Fibroblast of the conjunctiva (primary cell): ENCODE measurements around the gene RTN4RL1.

Source experiments
- DNase-seq: peaks from one replicate; pipeline ENCODE4 v3.0.0-alpha.2; 2010; ENCODE audit warnings: low read depth

Gene RTN4RL1

DNA sequence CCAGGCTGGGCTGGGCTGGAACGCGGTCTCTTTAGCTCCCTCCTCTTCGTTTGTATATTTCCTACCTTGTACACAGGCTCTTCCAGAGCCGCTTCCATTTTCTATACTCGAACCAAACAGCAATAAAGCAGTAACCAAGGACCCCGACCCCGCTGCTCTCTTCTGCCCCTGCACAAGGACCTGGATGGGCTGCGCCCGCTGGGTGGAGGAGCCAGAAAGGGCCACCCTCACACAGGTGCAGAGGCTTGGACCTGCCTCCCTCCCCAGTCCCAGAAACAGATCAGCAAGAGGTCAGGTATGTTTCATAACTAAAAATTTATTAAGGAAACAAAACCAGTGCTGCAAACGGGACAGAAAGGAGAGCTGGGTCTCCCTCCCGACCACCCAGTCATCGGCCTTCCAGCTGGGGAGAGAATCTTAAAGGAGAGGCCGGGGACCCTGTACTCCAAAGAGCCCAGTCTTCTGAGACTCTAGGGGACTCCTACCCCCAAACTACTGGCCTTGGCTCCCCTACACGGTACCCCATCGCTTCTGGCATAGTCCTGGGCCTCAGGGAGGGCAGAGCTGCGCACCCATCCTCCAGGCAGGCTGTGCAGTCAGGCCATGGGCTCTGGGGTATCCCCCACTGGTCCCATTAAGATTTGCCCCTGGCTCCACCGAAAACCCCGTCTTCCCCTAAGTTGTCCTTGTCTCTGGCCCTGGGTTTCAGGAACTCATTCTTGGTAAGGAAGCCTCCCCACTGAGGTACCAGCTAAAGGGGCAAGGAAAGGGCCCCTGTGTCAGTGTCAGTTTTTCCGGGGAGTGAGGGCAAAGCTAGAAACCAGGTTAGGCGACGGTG is 34.6 kb upstream of the RTN4RL1 start:
- DNase-seq, result no peak

DNA sequence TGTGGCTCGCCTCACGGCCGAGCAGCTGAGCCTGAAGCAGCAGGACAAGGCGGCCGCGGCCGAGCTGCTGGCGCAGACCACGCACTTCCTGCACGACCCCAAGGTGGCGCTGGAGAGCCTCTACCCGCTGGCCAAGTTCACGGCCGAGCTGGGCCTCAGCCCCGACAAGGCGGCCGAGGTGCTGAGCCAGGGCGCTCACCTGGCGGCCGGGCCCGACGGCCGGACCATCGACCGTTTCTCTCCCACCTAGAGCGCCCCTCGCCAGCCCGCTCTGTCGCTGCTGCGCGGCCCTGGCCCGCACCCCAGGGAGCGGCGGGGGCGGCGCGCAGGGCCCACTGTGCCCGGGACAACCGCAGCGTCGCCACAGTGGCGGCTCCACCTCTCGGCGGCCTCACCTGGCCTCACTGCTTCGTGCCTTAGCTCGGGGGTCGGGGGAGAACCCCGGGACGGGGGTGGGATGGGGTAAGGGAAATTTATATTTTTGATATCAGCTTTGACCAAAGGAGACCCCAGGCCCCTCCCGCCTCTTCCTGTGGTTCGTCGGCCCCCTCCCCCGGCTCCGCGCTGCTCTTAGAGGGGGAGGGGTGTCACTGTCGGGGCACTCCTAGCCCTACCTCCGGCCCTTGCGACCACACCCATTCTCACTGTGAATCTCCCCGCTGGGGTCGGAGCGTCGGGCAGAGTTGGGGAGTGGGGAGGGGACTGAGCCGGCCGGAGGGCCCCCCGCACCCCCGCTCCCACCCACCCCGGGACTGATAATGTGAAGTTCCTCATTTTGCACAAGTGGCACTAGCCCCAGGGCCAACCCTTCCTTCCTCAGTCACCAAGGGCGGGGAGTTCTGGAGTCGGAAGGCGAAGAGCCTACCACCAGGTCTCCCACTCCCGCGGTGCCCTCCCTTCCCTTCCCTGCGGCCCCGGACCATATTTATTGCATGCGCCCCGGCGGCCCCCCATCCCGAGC is 33.7 kb upstream of the RTN4RL1 start:
- peak; percentile 66 for DNase-seq

DNA sequence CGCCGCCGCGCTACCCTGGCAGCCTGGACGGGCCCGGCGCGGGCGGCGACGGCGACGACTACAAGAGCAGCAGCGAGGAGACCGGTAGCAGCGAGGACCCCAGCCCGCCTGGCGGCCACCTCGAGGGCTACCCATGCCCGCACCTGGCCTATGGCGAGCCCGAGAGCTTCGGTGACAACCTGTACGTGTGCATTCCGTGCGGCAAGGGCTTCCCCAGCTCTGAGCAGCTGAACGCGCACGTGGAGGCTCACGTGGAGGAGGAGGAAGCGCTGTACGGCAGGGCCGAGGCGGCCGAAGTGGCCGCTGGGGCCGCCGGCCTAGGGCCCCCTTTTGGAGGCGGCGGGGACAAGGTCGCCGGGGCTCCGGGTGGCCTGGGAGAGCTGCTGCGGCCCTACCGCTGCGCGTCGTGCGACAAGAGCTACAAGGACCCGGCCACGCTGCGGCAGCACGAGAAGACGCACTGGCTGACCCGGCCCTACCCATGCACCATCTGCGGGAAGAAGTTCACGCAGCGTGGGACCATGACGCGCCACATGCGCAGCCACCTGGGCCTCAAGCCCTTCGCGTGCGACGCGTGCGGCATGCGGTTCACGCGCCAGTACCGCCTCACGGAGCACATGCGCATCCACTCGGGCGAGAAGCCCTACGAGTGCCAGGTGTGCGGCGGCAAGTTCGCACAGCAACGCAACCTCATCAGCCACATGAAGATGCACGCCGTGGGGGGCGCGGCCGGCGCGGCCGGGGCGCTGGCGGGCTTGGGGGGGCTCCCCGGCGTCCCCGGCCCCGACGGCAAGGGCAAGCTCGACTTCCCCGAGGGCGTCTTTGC is 32.8 kb upstream of the RTN4RL1 start:
- no peak for DNase-seq

DNA sequence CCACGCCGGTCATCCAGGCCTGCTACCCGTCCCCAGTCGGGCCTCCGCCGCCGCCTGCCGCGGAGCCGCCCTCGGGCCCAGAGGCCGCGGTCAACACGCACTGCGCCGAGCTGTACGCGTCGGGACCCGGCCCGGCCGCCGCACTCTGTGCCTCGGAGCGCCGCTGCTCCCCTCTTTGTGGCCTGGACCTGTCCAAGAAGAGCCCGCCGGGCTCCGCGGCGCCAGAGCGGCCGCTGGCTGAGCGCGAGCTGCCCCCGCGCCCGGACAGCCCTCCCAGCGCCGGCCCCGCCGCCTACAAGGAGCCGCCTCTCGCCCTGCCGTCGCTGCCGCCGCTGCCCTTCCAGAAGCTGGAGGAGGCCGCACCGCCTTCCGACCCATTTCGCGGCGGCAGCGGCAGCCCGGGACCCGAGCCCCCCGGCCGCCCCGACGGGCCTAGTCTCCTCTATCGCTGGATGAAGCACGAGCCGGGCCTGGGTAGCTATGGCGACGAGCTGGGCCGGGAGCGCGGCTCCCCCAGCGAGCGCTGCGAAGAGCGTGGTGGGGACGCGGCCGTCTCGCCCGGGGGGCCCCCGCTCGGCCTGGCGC is 32.1 kb upstream of the RTN4RL1 start:
- no peak for DNase-seq

DNA sequence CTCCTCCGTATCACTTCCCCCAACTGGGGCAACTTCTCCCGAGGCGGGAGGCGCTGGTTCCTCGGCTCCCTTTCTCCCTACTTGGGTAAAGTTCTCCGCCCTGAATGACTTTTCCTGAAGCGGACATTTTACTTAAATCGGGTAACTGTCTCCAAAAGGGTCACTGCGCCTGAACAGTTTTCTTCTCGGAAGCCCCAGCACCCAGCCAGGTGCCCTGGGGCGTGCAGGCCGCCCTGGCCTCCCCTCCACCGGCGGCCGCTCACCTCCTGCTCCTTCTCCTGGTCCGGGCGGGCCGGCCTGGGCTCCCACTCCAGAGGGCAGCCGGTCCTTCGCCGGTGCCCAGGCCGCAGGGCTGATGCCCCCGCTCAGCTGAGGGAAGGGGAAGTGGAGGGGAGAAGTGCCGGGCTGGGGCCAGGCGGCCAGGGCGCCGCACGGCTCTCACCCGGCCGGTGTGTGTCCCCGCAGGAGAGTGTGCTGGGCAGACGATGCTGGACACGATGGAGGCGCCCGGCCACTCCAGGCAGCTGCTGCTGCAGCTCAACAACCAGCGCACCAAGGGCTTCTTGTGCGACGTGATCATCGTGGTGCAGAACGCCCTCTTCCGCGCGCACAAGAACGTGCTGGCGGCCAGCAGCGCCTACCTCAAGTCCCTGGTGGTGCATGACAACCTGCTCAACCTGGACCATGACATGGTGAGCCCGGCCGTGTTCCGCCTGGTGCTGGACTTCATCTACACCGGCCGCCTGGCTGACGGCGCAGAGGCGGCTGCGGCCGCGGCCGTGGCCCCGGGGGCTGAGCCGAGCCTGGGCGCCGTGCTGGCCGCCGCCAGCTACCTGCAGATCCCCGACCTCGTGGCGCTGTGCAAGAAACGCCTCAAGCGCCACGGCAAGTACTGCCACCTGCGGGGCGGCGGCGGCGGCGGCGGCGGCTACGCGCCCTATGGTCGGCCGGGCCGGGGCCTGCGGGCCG is 31.4 kb upstream of the RTN4RL1 start:
- no peak for DNase-seq

DNA sequence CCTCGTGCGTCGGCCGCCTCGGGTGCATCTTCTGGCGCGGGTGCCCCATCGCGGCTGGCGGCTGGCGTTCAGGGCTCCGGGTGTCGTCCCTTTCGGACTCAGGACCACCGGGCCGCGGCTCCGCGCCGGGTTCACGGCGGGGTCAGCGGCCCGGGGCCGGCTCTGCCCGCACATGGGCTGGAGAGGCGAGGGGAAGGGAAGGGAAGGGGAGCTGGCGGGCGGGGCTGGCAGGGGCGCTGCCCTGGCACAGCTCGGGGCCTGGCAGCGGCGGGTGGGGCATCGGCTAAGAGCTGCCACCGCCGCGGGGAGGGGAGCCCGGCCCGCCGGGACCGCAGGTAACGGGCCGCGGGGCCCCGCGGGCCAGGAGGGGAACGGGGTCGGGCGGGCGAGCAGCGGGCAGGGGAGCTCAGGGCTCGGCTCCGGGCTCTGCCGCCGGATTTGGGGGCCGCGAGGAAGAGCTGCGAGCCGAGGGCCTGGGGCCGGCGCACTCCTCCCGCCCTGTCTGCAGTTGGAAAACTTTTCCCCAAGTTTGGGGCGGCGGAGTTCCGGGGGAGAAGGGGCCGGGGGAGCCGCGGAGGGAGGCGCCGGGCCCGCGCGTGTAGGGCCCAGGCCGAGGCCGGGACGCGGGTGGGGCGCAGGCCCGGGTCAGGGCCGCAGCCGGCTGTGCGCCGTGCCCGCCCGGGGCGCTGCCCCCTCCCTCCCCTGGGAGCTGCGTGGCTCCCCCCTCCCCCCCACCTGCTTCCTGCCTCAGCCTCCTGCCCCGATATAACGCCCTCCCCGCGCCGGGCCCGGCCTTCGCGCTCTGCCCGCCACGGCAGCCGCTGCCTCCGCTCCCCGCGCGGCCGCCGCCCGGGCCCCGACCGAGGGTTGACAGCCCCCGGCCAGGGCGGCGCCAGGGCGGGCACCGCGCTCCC is 30.4 kb upstream of the RTN4RL1 start:
- no peak for DNase-seq

DNA sequence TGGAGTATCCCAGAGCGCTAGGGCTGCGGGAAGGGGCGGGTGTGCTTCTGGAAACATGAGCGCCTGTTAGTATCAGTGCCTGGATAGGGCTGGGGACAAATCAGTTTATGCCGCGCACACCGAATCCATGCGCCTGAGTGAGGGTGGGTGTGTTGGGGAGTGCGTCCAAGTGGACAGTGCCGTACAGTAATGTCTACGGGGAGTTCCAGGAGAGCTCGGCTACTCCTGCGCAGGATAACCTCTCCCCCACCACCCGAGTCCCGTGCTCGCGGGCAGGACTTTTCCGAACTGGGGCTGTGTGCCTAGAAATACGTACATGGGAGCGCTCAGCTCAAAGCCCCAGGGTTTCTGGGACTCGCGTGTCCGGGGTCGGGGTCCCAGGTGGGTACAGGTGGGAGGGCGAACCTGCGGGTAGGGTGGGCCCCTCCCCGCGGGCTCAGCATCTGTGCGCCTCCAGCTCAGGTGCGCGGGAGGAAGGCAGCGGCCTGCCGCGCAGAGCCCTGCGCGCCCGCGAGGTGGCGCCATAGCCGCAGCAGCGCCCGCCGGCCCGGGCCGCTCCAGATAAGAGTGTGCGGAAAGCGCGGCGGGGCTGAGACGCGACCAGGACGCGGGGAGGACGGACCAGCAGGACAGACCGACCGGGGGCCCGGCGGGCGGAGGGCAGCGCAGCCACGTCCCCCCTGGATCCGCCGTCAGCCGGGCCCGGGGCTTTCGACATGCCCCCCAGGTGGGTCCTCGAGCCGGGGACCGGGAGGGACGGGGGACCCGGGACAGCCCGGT is 29.6 kb upstream of the RTN4RL1 start, which contains the start of gene HIC1:
Gene HIC1 (plus strand): TSS at position 592 of the 780 bp plus-strand sequence. CDS start 1,588 bp downstream, outside the sequence.
- DNase-seq, result no peak

DNA sequence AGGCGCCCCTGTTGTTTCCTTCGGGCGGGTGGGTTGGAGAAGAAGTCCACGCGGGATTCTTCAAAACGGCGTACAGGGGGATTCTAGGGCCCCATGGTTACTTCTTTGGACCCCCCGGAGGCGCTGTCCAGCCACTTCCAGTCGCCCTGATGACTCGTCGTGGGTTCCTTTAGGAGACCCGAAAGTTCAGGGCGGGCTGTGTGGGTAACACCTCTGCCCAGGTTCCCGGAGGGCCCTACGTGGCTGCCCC is 29.1 kb upstream of the RTN4RL1 start:
- DNase-seq, result no peak

DNA sequence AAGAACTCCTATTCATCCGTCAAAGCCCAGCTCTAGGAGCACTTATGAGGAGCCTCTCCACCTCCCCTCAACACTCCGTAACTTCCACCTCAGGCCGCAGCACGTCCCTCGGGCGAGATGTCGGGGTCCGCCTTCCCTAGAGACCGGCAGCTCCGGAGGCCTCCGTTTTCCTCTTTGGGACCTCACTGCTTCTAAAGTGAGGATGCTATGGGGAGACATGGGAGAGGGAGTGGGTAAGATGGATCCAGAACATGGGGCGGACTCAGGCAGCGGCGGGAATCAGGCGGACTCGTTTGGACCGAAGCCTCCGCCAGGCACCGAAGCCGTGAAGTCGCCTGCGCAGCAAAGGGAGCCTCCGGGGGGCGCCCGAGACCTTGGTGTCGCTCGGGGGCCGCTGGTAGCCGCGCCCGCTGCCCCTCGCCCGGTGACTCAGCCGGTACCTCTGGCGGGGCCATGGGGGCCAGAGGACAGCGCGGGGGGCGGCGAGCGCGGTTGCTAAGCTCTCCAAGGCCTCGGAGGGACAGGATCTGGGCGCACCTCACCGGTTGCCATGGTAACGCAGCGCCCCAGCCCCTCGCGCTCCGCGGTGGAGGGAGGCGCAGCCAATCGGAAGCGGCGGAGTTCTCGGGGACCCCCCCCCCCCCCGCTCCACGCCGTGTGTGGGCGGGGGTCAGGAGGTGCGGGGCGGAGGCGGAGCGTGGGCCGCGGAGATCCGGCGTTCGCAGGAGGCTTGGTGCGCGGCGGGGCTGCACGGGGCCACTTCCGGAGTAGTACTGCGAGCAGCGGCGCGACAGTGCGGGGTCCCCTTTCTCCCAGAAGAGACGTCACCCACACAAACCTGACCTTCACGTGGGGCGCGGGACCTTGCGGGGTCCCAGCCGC is 28.5 kb upstream of the RTN4RL1 start:
- DNase-seq, result no peak

DNA sequence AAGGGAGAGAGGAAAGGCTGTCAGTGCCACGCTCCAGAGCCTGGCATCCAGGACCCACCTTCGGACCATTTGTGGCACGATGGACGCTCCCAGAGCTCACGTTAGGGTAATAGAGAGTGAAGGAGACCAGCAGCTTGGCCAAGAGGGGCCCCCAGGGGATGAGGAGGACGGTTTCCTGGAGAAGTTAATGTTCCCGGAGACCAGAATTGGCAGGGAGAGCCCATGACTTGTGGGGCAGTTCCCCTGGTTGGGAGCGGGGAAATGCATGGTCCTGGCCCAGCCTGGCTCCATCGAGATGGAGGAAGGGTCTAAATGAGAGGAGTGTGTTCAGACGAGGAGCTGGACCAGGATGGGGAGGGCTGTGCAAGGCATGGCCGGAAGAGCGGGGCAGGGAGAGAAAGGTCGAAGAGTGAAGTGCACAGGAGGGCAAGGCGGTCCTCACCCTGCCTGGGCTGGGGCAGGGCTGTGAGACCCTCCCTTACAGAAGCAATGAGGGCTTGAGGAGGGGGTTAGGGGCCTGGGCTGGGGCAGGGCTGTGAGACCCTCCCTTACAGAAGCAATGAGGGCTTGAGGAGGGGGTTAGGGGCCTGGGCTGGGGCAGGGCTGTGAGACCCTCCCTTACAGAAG is 26.9 kb upstream of the RTN4RL1 start:
- no peak for DNase-seq

DNA sequence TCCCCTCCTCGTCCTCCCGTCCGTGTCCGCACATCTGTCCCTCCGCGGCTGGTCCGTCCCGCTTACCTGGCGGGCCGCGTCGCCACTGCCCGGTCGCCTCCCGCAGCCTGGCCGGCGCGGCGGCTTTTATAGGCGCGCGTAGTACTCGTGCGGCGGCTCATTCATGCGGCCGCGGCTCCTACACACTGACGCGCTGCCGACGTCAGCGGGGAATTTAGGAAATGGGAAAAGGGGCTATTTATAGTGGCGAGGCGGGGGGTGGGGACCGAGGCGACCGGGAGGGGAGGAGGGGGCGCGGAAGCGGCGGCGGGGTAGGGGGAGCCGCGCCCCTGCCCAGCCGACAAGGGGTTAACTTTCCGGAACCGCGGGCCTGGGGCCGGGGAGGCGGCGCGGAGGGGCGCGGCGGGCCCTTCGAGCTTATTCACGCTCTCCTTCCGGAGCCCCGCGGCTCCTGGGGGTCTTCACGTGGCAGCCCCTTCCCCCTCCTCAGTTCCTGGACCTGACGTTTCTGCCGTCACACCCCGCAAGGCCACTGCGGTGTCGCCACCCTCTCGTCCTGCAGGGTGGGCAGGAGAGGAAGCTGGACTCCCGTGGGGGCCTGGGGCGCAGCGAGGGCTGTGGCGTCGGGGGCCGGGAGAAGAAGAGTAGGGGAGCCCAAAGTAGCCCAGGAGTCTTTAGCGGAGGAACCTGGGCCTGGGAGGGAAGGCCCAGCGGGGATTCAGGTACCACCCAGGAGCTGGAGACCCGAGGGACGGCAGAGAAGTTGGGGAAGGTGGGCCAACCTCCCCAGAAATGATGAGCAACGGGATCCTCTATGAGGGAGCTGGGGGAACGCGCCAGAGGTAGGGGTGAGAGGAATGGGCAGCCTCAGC is 26.2 kb upstream of the RTN4RL1 start:
- DNase-seq, result no peak

DNA sequence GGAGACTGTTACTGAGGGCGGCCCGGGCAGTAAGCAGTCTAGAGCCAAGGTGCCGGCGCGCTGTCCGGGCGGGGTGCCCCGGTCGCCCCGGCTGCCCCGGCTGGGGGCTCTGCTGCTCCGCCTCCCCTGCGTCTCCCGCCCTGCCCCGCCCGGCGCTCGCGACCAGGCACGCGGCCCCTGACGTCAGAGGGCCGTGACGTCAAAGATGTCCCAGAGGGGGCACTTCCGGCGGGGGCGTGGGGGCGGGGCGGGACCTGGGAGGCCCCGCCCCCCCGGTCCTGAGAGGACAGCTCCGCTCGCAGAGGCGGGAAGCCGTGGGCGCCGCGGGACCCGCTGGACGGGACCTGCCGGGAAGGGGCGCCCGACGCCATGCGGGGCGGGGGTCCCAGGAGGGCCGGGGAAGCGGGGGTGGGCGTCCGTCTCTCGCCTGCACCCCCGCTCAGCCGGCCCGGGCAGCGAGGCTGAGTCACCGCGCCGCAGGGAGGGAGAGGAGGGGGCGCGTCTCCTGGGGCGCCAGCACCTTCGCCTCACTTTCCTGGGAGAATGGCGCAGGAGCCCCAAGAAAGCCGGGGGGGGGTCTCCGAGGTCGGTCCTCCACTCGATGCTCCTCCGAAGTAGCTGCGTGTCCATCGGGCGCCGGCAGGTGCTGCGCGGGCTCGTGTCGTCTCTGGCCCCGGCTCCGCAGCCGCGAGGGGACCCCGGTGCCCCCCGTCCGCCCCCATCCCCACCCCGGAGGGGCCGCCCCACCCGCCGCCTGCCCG is 25.3 kb upstream of the RTN4RL1 start:
- no peak for DNase-seq

DNA sequence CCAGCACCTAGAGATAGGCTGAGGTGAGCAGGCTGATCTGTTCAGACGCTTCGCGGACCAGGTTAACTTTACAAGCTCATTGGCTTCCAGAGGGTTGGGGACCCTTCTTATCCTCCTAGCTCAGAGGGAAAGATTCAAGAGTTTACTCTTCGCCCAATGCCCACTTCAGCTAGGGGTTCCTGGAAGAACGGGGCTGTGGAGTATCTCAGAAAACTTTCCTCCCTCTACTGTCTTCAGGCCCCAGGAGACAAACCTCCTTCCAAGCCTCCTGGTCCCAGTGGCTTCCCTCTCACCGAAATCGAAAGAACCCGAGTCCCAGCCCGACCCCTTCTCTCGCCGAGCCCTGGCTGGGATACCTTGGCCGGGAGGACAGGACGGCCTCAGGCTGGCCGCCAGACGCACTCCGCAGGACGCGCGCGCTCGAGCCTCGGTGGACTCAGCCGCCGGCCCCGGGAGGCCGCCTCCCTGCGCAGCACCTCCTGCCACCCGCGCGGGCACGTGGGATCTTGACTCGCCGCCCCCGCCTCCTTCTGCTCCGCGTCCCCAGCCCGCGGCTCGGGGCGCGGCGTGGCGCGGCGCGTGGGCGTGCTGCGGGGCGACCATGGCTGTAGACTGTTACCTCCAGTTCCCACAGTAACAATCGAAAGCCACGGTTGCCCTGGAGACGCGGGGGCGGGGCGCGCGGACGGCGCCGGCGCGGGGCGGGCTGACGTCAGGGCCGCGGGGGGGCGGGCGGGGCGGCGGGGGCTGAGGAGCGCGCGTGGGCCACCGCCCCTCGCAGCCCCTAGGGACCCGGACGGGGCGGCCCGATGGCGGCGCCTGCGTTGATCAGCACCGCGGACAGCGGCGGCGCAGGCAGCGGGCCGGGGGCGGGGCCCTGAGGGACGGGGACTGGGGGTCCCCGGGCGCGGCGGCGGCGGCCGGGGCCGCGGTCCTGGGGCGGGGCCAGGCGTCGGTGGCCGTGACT is 24.5 kb upstream of the RTN4RL1 start:
- DNase-seq, result no peak

DNA sequence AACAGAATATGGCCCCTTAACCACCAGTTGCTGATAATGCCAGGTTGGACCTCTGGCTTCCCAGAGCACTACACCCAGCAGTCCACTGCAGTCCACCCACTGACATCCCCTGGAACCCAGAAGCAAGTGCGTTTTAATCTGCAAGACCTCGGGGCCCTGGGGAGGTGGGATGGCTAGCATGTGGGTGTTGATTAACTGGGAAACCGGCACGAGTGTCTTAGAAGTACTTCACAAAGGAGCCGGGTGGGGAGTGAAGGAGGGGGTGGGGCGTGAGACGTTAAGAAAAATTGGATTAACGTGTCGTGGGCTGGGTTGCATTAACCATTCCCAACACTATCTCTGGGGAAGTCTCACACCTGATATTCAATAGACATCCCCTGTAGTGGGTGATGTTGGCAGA is 23.7 kb upstream of the RTN4RL1 start:
- DNase-seq, result no peak
